Stimulated activated CD4-positive, alpha-beta T cell treated with anti-CD3 and anti-CD28 coated beads, Interleukin-15, amount 100 ng/mL, for 24 hours (primary cell): ENCODE measurements around the gene ALDH16A1.
"Not testable (repeated sequence)": the region's sequence is repeated elsewhere in the genome, so short reads cannot be mapped to it uniquely, and the experiment has no call there.

ENCODE experiments used
- DNase-seq: peaks from one replicate; pipeline ENCODE4 v3.0.0-alpha.2; 2020

Gene ALDH16A1

DNA sequence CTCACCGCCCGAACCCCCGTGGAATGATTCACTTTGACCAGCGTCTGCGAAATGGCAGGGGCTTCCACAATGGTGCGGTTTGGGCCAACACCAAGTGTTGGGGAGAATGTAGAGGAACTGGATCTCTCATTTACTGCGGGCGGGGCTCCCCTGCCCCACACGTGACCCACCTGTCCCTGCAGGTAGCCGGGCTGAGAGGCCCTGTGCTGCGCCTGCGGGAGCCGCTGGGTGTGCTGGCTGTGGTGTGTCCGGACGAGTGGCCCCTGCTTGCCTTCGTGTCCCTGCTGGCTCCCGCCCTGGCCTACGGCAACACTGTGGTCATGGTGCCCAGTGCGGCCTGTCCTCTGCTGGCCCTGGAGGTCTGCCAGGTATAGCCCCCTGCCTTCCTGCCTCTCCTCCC lies 15.2 kb downstream of the ALDH16A1 start:
- no peak for DNase-seq

DNA sequence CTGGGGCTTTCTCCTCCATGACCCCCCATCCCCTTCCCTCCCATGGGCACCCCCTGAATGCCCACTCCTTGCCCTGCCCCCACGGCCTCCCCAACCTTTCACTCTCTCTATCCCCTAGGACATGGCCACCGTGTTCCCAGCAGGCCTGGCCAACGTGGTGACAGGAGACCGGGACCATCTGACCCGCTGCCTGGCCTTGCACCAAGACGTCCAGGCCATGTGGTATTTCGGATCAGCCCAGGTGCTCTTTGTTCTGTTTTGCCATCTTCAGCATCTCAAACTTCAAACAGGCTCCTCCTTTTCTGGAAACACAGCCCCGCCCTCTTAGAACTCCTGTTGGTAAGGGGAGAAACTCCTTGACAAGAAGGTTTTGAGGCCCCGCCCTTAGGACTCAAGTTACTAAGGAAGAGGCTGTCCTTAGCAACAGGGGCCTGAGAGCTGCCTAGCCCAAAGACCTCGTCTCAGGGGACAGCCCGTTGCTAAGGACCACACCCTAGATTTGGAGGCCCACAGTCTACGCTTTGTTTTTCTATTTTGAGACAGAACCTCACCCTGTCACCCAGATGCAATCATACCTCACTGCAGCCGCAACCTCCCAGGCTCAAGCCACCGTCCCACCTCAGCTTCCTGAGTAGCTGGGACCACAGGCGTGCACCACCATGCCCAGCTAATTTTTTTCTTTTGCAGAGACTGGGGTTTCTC lies 15.9 kb downstream of the ALDH16A1 start:
- peak; percentile 84 for DNase-seq

DNA sequence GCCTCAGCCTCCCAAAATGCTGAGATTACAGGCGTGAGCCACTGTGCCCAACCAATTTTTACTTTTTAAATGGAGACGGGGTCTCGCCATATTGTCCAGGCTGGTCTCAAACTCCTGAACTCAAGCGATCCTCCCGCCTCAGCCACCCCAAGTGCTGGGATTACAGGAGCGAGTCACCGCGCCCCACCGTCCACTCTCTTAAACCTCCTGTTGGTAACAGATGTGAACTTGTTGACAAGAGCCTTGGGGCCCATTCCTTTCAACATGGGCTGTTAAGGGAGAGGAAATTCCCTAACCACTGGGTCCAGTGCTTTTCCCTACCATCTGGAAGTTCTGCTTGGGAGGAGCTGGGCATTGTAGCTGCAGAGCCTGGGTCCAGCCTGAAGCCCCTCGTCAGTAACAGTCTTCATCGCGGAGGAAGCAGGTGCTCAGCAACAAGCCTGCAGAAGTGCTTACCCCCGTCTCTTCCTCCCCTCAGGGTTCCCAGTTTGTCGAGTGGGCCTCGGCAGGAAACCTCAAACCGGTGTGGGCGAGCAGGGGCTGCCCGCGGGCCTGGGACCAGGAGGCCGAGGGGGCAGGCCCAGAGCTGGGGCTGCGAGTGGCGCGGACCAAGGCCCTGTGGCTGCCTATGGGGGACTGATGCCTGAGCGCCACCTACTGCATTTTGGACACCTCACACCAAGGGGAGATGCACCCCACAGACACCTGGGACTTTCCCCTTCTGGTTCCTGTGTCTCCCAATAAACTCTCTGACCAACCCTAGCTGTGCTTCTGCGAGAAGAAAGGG lies 17.0 kb downstream of the ALDH16A1 start:
- DNase-seq: peak; percentile 85

DNA sequence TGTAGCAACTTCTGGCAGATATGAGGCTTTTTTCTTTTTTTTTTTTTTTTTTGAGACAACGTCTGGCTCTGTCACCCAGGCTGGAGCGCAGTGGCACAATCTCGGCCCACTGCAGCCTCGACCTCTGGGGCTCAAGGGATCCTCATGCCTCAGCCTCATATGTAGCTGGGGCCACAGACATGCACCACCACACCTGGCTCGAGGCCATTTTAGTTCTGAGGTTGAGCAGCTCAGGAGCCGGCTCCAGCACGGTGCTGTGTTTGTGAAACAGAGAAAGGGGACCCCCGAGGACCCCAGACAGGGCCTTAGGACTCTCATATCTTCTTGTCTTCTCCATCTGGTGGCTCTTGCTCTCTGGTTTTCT lies 17.6 kb downstream of the ALDH16A1 start:
- no peak for DNase-seq

DNA sequence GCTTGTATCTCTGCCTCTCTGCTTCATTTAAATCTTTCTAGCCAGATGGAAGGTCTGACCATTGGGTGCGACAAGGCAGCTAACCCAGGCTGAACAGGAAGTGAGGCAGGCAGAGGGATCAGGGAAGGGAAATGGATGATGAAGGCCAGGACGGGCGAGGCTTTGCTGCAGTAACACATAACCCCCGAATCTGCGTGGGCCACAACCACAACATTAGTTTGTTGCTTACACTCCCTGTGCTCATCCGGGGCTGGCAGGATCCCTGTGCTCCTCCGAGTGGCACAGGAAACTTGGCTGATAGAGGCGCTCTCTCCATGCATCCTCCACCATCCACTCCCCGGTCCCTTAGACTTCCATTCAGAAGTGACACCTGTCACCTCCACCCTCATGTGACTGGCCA lies 19.9 kb downstream of the ALDH16A1 start:
- DNase-seq: peak; percentile 42

DNA sequence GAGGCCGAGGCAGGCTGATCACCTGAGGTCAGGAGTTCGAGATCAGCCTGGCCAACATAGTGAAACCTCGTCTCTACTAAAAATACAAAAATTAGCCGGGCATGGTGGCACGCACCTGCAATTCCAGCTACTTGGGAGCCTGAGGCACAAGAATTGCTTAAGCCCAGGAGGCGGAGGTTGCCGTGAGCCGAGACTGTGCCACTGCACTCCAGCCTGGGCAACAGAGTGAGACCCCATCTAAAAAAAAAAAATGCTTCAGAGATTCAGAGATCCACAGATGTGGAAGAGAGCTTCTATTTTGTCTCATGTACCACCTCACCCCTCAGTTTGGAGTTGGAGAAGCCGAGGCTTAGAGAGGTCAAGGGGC lies 20.5 kb downstream of the ALDH16A1 start:
- not testable (repeated sequence) for DNase-seq

DNA sequence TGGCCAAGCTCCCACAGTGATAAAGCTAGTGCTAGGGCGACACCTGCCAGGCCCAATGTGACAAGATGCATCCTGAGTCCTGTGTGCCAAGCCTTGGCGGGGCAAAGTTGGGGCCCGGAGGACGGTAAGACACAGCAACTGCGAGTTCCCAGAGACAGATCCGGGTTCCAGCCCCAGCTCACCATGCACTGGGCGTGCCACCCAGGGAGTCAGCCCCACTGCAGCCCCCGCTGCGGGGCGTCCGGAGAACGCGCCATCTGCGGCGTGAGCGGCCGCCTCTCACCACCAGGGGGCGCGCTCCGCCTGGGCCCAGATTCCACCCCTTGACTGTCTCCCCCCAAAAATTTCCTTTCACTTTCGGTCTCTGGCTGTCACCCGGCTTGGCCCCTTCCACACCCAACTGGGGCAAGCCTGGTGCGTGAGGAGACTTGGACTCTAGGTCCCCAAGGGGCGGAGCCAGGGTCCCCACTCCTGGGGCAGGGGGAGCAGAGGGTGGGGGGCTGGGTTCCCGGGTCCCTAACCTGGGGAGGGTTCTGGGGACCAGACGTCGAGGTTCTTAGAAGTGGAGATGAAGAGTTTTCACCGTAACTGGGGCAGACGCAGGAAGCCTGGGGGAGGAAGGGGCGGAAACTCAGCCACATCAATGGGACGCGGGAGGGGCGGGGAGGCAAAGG lies 21.0 kb downstream of the ALDH16A1 start, which contains the start of gene FLT3LG:
Gene FLT3LG, plus strand, starts transcription at position 348 of the 674 bp plus-strand sequence. CDS start 425 bp downstream, outside the sequence.
- DNase-seq: peak; percentile 90

DNA sequence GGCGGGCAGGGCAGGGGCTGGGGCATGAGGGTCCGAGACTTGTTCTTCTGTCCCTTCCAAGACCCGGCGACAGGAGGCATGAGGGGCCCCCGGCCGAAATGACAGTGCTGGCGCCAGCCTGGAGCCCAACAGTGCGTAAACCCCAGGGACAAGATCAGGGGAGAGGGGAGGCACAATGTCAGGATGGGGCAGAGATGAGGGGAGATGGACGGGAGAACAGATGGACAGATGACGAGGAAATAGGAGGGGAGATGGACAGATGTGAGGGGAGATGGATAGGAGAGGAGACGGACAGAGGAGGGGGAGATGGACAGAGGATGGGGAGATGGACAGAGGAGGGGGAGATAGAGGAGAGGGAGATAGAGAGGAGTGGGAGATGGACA lies 21.5 kb downstream of the ALDH16A1 start:
- no peak for DNase-seq

DNA sequence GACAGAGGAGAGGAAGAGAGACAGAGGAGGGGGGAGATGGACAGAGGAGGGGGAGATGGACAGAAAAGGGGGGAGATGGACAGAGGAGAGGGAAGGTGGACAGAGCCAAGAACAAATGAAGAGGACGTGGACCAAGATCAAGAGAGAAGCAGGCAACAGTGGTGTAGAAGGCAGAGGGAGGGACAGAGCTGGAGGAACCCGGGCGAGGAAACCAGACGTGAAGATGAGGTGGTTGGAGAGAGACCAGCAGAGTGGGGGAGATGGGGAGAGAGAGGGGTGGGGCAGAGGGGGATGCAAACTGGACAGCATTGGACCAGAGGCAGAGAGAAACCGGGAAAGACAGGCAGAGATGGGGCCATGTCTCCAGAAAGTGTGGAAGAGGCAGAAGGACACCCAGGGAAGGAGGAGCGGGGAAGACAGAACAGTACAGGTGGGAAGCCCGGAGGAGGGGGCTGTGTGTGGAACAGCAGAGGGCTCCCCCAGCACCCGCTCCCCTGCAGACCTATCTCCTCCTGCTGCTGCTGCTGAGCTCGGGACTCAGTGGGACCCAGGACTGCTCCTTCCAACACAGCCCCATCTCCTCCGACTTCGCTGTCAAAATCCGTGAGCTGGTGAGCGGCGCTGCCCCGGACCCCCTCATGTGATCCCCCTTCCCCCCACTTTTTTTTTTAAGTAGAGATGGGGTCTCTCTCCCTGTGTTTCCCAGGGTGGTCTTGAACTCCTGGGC lies 22.3 kb downstream of the ALDH16A1 start:
- peak; percentile 34 for DNase-seq

DNA sequence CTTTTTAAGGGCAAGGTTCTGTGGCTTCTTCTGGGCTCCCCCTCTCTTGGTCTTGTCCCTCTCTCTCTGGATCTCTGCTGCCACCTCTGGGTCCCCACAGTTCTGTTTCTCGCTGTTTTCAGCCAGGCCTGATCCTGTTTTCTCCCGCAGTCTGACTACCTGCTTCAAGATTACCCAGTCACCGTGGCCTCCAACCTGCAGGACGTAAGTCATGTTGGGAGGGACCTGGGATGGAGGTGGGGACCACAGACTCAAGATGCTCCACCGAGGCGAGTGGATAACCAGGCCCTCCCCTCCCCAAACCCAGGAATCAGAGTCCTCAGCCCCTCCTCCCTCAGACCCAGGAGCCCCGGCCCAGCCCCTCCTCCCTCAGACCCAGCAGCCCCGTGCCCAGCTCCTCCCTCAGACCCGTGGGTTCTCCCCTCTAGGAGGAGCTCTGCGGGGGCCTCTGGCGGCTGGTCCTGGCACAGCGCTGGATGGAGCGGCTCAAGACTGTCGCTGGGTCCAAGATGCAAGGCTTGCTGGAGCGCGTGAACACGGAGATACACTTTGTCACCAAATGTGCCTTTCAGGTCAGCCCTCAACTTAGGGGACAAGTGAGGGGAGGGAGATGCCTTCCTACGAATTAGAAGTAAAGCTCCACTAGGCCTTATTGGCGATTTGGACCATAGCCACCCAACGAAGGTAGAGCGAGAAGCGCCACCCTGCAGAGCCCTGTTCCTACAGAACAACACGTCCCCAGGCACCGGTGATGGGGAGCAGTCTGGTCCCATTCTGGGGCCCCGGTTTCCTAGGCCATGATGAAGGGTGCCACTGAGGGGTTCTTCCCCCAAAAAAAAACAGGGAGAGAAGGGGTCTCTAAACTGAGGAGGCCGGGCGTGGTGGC lies 23.2 kb downstream of the ALDH16A1 start:
- peak; percentile 90 for DNase-seq

DNA sequence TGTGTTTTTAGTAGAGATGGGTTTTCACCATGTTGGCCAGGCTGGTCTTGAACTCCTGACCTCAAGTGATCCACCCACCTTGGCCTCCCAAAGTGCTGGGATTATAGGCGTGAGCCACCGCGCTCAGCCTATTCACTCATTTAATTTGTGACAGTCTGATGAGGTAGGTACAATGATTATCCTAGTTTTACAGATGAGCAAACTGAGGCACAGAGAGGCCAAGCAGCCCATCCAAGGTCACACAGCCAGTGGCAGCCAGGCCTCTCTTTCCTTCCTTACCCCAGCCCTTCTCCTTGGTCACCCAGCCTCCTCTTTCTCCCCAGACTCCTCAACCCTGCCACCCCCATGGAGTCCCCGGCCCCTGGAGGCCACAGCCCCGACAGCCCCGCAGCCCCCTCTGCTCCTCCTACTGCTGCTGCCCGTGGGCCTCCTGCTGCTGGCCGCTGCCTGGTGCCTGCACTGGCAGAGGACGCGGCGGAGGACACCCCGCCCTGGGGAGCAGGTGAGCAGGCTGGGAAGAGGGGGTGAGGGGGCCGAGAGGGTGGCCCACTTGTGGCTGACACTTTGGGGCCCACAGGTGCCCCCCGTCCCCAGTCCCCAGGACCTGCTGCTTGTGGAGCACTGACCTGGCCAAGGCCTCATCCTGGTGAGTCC lies 27.1 kb downstream of the ALDH16A1 start:
- no peak for DNase-seq

DNA sequence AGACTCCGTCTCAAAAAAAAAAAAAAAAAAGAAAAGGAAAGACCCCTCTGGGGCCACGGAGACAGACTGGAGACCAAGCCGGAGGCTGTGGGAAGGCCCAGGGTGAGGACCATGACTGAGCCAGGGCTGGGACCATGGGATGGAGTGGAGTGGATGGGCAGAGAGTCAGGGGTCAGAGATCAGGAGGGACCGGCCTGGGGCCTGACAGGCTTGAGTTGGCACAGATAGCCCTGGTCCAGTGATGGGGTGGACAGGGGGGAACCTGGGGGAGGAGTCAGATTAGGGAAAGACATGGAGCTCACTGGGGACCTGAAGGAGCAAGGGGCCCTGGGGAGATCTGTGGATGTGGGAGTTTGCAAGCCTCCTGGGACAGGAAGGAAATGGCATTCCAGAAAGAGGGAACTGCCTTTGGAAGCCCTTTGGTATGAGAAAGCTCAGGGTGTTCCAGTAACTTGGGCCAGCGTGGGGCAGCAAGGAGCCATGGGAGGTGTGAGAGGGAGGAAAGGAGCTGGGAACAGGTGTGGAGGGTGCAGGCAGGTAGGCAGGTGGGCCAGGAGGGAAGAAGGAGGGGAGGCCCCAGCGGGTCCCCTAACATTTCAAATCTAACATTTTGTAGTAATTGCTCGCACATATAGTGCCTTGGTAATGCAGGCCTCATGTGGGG lies 28.1 kb downstream of the ALDH16A1 start:
- DNase-seq: no peak

DNA sequence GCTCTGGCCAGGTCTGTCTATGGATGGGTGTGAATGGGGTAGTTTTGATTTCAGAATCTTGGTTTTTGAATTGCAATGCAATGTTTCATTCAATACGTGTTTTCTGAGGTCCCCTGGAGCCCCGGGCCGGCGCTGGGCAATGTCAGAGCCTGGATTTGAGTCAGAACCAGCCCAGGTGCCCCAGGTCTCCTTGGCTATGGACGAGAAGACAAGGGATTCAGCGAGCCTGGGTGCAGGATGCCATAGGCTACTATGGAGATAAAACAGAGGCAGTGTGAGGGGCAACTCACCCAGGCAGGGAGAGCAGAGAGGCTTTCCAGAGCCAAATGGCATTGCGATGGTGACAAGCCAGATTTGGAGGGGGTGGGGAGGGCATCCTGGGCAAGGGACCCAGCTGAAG lies 33.2 kb downstream of the ALDH16A1 start:
- DNase-seq: no peak

DNA sequence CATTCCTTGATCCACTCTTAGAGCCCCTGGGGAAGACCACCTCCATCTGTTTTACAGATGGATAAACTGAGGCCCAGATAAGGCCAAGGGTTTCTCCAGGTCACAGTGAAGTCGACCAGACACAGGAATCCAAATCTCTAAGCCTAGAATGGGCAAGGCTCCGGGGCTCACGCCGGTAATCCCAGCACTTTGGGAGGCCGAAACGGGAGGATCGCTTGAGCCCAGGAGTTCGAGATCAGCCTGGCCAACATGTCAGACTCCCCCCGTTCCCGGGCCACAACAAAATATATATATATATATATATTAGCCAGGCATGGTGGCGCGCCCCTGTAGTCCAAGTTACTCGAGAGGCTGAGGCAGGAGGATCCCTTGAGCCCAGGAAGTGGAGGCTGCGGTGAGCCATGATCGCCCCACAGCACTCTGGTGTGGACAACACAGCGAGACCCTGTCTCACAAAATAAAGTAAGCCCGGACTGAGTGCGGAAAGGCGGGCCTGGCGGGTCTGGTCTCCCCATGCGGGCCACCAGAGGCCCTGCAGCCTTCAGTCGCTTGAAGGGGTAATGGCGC lies 33.8 kb downstream of the ALDH16A1 start:
- DNase-seq: no peak

DNA sequence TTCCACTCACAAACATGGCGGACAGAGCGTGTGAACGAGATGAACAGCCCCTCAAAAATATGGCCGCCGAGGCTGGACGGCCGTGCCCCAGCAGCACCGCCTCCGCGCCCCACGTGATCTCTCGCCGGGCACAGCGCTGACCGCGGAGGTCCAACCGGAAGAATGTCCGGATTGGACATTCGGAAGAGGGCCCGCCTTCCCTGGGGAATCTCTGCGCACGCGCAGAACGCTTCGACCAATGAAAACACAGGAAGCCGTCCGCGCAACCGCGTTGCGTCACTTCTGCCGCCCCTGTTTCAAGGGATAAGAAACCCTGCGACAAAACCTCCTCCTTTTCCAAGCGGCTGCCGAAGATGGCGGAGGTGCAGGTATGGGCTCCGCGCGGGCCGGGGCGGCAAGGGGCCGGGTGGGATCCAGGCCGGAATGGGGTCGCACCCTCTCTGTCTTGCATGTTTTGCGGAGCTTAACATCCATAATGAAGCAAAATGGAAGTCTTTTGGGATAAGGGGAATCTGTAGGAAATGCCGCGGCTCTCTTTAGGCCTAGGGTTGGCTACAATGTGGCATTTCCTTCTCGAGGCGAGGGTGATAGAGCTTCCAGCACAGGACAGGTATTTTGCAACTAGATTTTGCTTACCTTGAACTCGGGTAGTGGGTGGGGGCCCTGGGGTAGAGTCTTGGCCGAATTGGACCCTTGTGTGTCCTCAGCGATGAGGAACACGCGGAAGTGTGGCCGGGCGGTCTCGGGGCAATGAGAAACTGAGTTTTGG lies 34.4 kb downstream of the ALDH16A1 start, which contains the start of gene RPL13A:
Gene RPL13A, plus strand, starts transcription at position 332 of the 769 bp plus-strand sequence. Its CDS starts 22 bp downstream, at position 354.
- peak; percentile 100 for DNase-seq

DNA sequence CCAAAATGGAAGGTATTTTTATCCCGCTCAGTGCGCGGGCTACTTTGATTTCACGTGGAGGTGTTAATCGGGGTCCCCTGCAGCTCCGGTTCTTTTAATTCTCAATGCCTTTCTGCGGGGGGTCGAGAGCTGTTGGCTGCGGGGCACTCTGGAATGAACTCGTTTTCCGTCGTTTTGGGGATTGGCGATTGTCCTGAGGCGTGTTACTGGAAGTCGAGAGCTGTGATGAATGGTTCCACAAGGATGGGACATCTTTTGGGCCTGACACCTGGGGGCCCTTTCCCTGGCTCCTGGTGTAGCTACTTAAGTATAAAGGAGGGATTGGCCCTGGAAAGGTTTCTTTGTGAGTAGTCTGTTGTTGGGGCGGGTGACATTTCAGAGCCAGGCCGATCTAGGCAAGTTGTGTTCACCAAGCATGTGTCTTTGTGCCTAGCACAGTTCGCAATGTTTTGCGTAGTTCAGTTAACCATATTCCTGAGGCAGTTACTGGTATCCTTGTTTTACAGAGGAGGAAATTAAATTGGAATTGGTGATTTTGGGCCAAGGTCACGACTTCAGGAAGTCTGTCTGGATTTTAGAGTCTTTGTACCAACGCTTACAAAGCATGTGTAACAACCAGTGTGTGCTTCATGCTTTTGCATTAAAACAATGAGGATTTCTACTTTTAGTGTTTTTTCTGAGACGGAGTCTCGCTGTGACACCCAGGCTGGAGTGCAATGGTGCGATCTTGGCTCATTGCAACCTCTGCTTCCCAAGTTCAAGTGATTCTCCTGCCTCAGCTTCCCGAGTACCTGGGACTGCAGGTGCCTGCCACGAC lies 35.2 kb downstream of the ALDH16A1 start:
- DNase-seq: peak; percentile 51

DNA sequence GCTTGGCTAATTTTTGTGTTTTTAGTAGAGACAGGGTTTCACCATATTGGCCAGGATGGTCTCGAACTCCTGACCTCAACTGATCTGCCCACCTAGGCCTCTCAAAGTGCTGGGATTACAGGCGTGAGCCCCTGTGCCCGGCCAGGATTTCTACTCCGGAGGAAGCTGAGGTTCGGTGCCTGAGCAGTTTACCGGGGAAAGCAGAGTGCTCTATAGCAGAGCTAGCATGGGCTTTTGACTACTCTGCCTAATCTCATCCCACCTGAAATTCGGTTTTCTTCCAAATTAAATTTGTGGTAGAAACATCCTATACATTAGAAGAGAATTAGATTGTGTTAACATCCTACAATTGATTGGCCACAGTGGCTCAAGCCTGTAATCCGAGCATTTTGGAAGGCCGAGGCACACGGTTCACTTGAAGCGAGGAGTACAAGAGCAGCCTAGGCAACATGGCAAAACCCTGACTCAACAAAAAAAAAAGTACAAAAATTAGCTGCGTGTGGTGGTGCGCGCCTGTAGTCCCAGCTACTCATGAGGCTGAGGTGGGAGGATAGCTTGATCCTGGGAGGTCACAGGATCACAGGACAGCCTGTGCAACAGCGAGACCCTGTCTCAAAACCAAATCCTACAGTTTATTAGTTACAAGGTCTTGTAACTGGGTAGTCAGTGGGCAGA lies 36.0 kb downstream of the ALDH16A1 start:
- peak; percentile 47 for DNase-seq

DNA sequence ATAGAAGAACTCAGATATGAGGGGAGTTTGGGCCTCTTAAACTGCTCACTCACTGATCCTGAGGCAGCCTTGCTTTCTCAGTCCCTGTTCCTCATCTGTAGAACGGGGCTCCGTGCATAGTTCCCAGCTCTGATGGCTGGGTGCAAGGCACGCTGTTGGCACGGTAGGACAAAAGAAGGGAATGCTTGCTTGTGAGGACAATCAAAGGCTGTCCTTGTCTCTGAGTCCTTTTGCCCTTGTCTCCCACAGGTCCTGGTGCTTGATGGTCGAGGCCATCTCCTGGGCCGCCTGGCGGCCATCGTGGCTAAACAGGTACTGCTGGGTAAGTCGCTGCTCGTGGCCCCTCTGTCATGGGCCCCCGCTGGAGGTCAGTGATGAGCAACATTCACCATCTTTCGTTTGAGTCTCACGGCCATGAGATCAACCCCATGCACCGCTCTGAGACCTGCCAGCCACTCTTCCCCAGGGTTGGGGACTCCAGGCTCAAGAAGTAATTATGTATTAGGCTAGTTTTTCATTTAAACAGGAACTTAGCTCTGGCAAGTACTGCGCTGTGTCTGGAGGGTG lies 36.7 kb downstream of the ALDH16A1 start:
- peak; percentile 61 for DNase-seq
